HepG2 (cell line): ENCODE measurements around the gene ESAM. TPM values are rescaled to one million over a fixed set of nuclear protein-coding genes. Genes with fewer than 3 reads are reported as not detected.

ENCODE experiments used
- ATAC-seq: fragments of 200-7000 bp; cut with Tn5 transposase; 3 replicates; pipeline ENCODE4 v1.9.1; 2020; ENCODE audit warnings: mild to moderate bottlenecking, moderate library complexity
- BruUV-seq: library from RNA; stranded (reverse); fragments of 400-500 nt; replicated peaks from 2 replicates; lab custom pipeline; 2021; lab: Mats Ljungman, UMichigan
- CTCF ChIA-PET: fragments of 300-600 bp; formaldehyde crosslinking; extraction: SDS; loops from one replicate; lab custom pipeline; 2021; ENCODE audit warnings: low total read pairs, inconsistent platforms, low intra/inter-chr PET ratio; lab: Yijun Ruan, JAX
- POLR2A ChIA-PET: fragments of 350-600 bp; sonication (Branson Sonifier 250); formaldehyde crosslinking; loops from one replicate; lab custom pipeline; 2020; ENCODE audit warnings: antibody characterized with exemption, inconsistent platforms; lab: Yijun Ruan, JAX
- DNase-seq: peaks from one replicate; pipeline ENCODE4 v3.0.0-alpha.2; 2015; ENCODE audit warnings: low spot score
- FAIRE-seq: peaks from 3 replicates; lab custom pipeline; 2011; peaks lifted over from hg19 to GRCh38; lab: Jason Lieb, UNC
- H2AFZ ChIP-seq: one replicate; pipeline ENCODE4 v1.6.1; 2011; ENCODE audit warnings: low read length, inconsistent platforms
- H3K27ac ChIP-seq: fragments of 300-600 bp; 3 replicates; pipeline ENCODE4 v1.8.0; 2011; ENCODE audit warnings: mixed run types, mild to moderate bottlenecking, mixed read lengths, low read length, inconsistent platforms; ENCODE audit not compliant: insufficient read depth; ENCODE audit errors: extremely low read length
- H3K27me3 ChIP-seq, 2 experiments: fragments of 200-600 bp in 1 of 2; 2 replicates in 1 of 2; 3 replicates in 1 of 2; pipeline versions ENCODE4 v1.6.0 to v1.8.0; 2011; ENCODE audit warnings: low read length in 2 of 2, mild to moderate bottlenecking in 2 of 2, moderate library complexity in 2 of 2, inconsistent platforms in 1 of 2; ENCODE audit not compliant: insufficient read depth in 2 of 2, control insufficient read depth in 1 of 2
- H3K36me3 ChIP-seq, 2 experiments: fragments of 200-600 bp in 1 of 2; replicated peaks in 1 of 2; 2 replicates in 1 of 2; 3 replicates in 1 of 2; pipeline versions ENCODE4 v1.5.1 to v1.8.0; 2011; ENCODE audit warnings: low read length in 2 of 2, inconsistent platforms in 1 of 2; ENCODE audit not compliant: insufficient read depth in 2 of 2, control insufficient read depth in 1 of 2
- H3K4me1 ChIP-seq: 2 replicates; pipeline ENCODE4 v1.5.1; 2012; ENCODE audit warnings: low read length, inconsistent platforms; ENCODE audit not compliant: insufficient read depth
- H3K4me2 ChIP-seq: 2 replicates; pipeline ENCODE4 v1.6.0; 2011; ENCODE audit warnings: low read depth, low read length, inconsistent platforms
- H3K4me3 ChIP-seq, 3 experiments: fragments of 200-600 bp in 1 of 3; sonication (generic), shearing (Covaris generic) in 1 of 3; replicated peaks in 1 of 3; 2 replicates each; pipeline ENCODE4 v1.5.1; 2011 to 2016; ENCODE audit warnings: low read length in 3 of 3, inconsistent platforms in 2 of 3, low read depth in 2 of 3, mild to moderate bottlenecking in 2 of 3, control low read depth in 1 of 3, mixed read lengths in 1 of 3; ENCODE audit not compliant: insufficient read depth in 1 of 3
- H3K79me2 ChIP-seq: one replicate; pipeline ENCODE4 v1.6.1; 2011; ENCODE audit warnings: low read length, inconsistent platforms; ENCODE audit not compliant: insufficient read depth
- H3K9ac ChIP-seq: 2 replicates; pipeline ENCODE4 v1.6.0; 2011; ENCODE audit warnings: mild to moderate bottlenecking, low read depth, low read length, inconsistent platforms; ENCODE audit not compliant: insufficient read depth
- H3K9me3 ChIP-seq: 2 replicates; pipeline ENCODE4 v1.5.1; 2012; ENCODE audit warnings: mild to moderate bottlenecking, low read length
- H4K20me1 ChIP-seq: 2 replicates; pipeline ENCODE4 v1.6.0; 2011; ENCODE audit warnings: inconsistent platforms, mild to moderate bottlenecking, low read length, moderate library complexity; ENCODE audit not compliant: insufficient read depth
- NFKB2 ChIP-seq: sonication (generic); formaldehyde crosslinking; IDR thresholded peaks from 2 replicates; pipeline ENCODE4 v1.4.0; 2020; ENCODE audit warnings: missing genetic modification reagents, borderline replicate concordance
- SATB2 ChIP-seq: sonication (generic); formaldehyde crosslinking; IDR thresholded peaks from 2 replicates; pipeline ENCODE4 v1.5.0; 2020; ENCODE audit warnings: missing genetic modification reagents
- THAP11 ChIP-seq: IDR thresholded peaks from 2 replicates; pipeline ENCODE4 v1.6.1; 2016; ENCODE audit warnings: missing biosample characterization, missing genetic modification reagents
- ZBTB42 ChIP-seq: sonication (generic); formaldehyde crosslinking; IDR thresholded peaks from 2 replicates; pipeline ENCODE4 v1.5.0; 2020; ENCODE audit warnings: mild to moderate bottlenecking, missing genetic modification reagents
- ZFP36 ChIP-seq: fragments of 150-350 bp; IDR thresholded peaks from 2 replicates; pipeline ENCODE4 v1.6.1; 2018; ENCODE audit warnings: borderline replicate concordance, low read length, low read depth; ENCODE audit not compliant: partially characterized antibody
- ZNF10 ChIP-seq: sonication (generic); formaldehyde crosslinking; IDR thresholded peaks from 2 replicates; pipeline ENCODE4 v1.4.0; 2020; ENCODE audit warnings: mild to moderate bottlenecking, low read depth, missing genetic modification reagents, borderline replicate concordance
- ZNF263 ChIP-seq: sonication (generic); formaldehyde crosslinking; IDR thresholded peaks from 2 replicates; pipeline ENCODE4 v1.4.0; 2020; ENCODE audit warnings: missing genetic modification reagents
- ZNF563 ChIP-seq: sonication (generic); formaldehyde crosslinking; IDR thresholded peaks from 2 replicates; pipeline ENCODE4 v1.8.0; 2022; ENCODE audit warnings: mild to moderate bottlenecking, moderate library complexity, missing genetic modification reagents
- ZNF597 ChIP-seq: sonication (generic); formaldehyde crosslinking; IDR thresholded peaks from 2 replicates; pipeline ENCODE4 v1.5.0; 2020; ENCODE audit warnings: missing genetic modification reagents
- ZNF709 ChIP-seq: sonication (generic); formaldehyde crosslinking; IDR thresholded peaks from 2 replicates; pipeline ENCODE4 v1.5.0; 2020; ENCODE audit warnings: mild to moderate bottlenecking, missing genetic modification reagents
- ZNF746 ChIP-seq: sonication (generic); formaldehyde crosslinking; IDR thresholded peaks from 2 replicates; pipeline ENCODE4 v1.8.0; 2022; ENCODE audit warnings: mild to moderate bottlenecking, missing genetic modification reagents
- ZNF768 ChIP-seq: sonication (generic); formaldehyde crosslinking; IDR thresholded peaks from 2 replicates; pipeline ENCODE4 v1.4.0; 2020; ENCODE audit warnings: missing genetic modification reagents
- ZNF816 ChIP-seq: sonication (generic); formaldehyde crosslinking; IDR thresholded peaks from 2 replicates; pipeline ENCODE4 v1.8.0; 2022; ENCODE audit warnings: missing genetic modification reagents, mild to moderate bottlenecking, borderline replicate concordance
- WGBS: methylation state at CpG from one replicate; pipeline ENCODE4 v1.1.6; 2017; ENCODE audit warnings: low lambda C conversion rate; 5-methylcytosine and 5-hydroxymethylcytosine counted together
- in situ Hi-C: cut with HindIII; loops from 2 replicates; pipeline ENCODE4 v1.10.0; 2017; ENCODE audit warnings: low pct_unique_long_range_greater_than_20kb; ENCODE audit not compliant: extremely low pct_ligation_motif_present
- intact Hi-C: fragments of 100-400 bp; cut with micrococcal nuclease; formaldehyde crosslinking; loops from one replicate; pipeline ENCODE4 v1.10.0; 2022; ENCODE audit not compliant: unreplicated experiment
- polyA plus RNA-seq, 8 experiments: library from polyadenylated mRNA; depleted of rRNA in 3 of 8; stranded (reverse) in 7 of 8; unstranded in 1 of 8; fragments of >200 nt; fragmentation: Illumina TruSeq in 4 of 8; extraction: Trizol in 4 of 8; gene quantifications; 2 replicates each; pipeline versions ENCODE4 v1.2.1 to v1.2.3, GENCODE V29; 2011 to 2016; ENCODE audit warnings: low read depth in 4 of 8, missing spikeins in 1 of 8, mixed read lengths in 1 of 8; ENCODE audit not compliant: insufficient read depth in 1 of 8
- total RNA-seq, 5 experiments: library from RNA; depleted of rRNA; stranded (reverse); fragments of >200 nt; fragmentation: Illumina TruSeq; extraction: Trizol; gene quantifications; 2 replicates each; pipeline ENCODE4 v1.2.3, GENCODE V29; 2016; ENCODE audit warnings: low read depth in 1 of 5
- TF ChIP-seq, protein P1 (sequence below): sonication (generic); formaldehyde crosslinking; IDR thresholded peaks from 2 replicates; pipeline ENCODE4 v1.5.0; 2020; ENCODE audit warnings: mild to moderate bottlenecking, missing genetic modification reagents, borderline replicate concordance
- TF ChIP-seq, protein P2 (sequence below): sonication (generic); formaldehyde crosslinking; IDR thresholded peaks from 2 replicates; pipeline ENCODE4 v1.4.0; 2020; ENCODE audit warnings: missing genetic modification reagents

Gene ESAM
- total and polyA plus RNA-seq, 2 of the 13 experiments (the other 11 are each of a cell fraction or from before 2014, with no cell fraction given), result 1.2 to 6.8 TPM

DNA sequence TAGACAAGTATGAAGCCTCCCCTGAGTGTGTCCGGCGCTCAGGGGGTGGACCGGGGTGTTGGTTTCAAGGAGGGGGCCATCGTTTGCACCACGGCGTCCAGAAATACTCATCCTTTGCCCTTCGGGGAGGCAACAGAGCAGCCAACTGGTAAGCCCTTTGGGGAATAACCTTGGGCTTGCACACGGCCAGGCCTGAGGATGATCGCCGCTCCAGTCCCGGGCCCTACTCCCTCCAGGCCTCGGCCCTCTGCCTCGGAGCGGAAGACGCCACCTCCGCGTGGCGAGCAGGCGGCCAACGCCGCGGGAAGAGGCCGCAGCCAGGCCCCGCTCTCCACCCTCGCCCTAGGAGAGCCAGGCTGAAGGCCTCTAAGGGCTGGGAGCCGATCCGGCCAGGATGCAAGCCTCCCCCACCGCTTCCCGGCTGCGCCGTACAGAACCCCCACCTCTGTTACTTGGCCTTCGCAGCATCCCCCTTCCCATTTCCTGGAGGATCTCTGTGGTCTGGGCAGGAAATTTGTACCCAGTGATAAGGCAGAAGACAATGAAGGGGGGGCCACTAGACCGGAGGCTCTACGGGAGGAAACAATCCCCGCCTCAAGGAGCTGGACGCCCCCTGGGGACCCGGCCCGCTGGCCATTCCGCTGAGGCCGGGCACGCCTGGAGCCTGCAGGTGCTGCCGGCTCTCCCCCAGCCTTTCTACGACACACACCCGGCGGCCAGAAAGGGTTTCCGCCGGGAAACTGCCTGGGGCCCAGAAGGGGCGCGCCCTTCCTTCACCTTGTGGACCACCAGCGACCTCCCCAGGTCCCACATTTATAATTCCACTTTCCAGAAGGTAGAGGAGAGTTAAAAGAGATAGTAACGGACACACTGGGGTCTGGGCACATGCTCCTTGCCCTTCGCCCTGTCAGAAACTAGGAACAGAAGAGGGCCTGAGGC is 2.6 kb downstream of the ESAM start:
- no peak for FAIRE-seq
- TF ChIP-seq ZNF768 (CRISPR knock-in tag) (peak; percentile 54; the same call in 1 of the 2 replicates), NFKB2 (CRISPR knock-in tag) (peak; percentile 97), ZNF10 (CRISPR knock-in tag) (no peak), ZNF263 (CRISPR knock-in tag) (0 out of 2 replicates have a peak, but pooled peaks have one; percentile 43), ZNF597 (no peak), ZNF746 (CRISPR knock-in tag) (peak; percentile 58; the same call in 1 of the 2 replicates), ZNF816 (CRISPR knock-in tag) (peak; percentile 51; the same call in 1 of the 2 replicates), ZNF709 (CRISPR knock-in tag) (peak; percentile 62; the same call in 1 of the 2 replicates), ZNF563 (CRISPR knock-in tag) (peak; percentile 69; the same call in 1 of the 2 replicates), ZFP36 (no peak), THAP11 (CRISPR knock-in tag) (peak; percentile 27), ZBTB42 (CRISPR knock-in tag) (0 out of 2 replicates have a peak, but pooled peaks have one; percentile 71), SATB2 (CRISPR knock-in tag) (peak; percentile 89; the same call in 1 of the 2 replicates)
- TF ChIP-seq, protein P1, sequence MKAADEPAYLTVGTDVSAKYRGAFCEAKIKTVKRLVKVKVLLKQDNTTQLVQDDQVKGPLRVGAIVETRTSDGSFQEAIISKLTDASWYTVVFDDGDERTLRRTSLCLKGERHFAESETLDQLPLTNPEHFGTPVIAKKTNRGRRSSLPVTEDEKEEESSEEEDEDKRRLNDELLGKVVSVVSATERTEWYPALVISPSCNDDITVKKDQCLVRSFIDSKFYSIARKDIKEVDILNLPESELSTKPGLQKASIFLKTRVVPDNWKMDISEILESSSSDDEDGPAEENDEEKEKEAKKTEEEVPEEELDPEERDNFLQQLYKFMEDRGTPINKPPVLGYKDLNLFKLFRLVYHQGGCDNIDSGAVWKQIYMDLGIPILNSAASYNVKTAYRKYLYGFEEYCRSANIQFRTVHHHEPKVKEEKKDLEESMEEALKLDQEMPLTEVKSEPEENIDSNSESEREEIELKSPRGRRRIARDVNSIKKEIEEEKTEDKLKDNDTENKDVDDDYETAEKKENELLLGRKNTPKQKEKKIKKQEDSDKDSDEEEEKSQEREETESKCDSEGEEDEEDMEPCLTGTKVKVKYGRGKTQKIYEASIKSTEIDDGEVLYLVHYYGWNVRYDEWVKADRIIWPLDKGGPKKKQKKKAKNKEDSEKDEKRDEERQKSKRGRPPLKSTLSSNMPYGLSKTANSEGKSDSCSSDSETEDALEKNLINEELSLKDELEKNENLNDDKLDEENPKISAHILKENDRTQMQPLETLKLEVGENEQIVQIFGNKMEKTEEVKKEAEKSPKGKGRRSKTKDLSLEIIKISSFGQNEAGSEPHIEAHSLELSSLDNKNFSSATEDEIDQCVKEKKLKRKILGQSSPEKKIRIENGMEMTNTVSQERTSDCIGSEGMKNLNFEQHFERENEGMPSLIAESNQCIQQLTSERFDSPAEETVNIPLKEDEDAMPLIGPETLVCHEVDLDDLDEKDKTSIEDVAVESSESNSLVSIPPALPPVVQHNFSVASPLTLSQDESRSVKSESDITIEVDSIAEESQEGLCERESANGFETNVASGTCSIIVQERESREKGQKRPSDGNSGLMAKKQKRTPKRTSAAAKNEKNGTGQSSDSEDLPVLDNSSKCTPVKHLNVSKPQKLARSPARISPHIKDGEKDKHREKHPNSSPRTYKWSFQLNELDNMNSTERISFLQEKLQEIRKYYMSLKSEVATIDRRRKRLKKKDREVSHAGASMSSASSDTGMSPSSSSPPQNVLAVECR (CRISPR knock-in tag), result no peak
- TF ChIP-seq, protein P2, sequence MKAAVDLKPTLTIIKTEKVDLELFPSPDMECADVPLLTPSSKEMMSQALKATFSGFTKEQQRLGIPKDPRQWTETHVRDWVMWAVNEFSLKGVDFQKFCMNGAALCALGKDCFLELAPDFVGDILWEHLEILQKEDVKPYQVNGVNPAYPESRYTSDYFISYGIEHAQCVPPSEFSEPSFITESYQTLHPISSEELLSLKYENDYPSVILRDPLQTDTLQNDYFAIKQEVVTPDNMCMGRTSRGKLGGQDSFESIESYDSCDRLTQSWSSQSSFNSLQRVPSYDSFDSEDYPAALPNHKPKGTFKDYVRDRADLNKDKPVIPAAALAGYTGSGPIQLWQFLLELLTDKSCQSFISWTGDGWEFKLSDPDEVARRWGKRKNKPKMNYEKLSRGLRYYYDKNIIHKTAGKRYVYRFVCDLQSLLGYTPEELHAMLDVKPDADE (CRISPR knock-in tag), result peak; percentile 88; the same call in 1 of the 2 replicates

More for the DNA sequence above, 2.6 kb downstream of the ESAM start:
- in situ Hi-C loops, result loop anchor here (5.0 kb wide), 1 partner anchor 87 kb away; the partner anchor contains the start of genes SIAE and SPA17
- H2AFZ ChIP-seq, result no peak overlapping the region
- H3K4me1 ChIP-seq, result peaks cover 55% of the 10 kb centered on the region
- intact Hi-C loops, result loop anchor here (1.0 kb wide), 1 partner anchor 90 kb away; no protein-coding TSS in a partner anchor
- 46% methylated on average over 12 of the region's 52 CpGs for whole genome bisulfite sequencing
- H3K9me3 ChIP-seq, result no peaks in the 10 kb centered on the region
- POLR2A ChIA-PET, result interaction anchor here (0.9 to 2.5 kb wide), 8 partner anchors 9 to 176 kb away, joined by 3 to 48 read pairs (median 4); partner anchors contain the start of genes HEPACAM, MSANTD2, SIAE and SPA17
- no peaks in the 10 kb centered on the region for H3K79me2 ChIP-seq
- H4K20me1 ChIP-seq, result no peaks in the 10 kb centered on the region
- ATAC-seq, result peak; percentile 6
- H3K36me3 ChIP-seq, result no peaks in the 10 kb centered on the region
- TSS peak; percentile 73 for BruUV-seq
- no peak for DNase-seq
- H3K4me3 ChIP-seq, result peak overlapping the region; percentile 49 to 69 (median 58)
- CTCF ChIA-PET, result interaction anchor here (1.2 kb wide), 1 partner anchor 19 kb away, joined by 3 read pairs; the partner anchor contains the start of gene NRGN
- H3K27ac ChIP-seq, result no peak overlapping the region
- H3K9ac ChIP-seq, result 0 out of 2 replicates have a peak overlapping the region, but pooled peaks have one; percentile 32
- H3K4me2 ChIP-seq, result peak overlapping the region; percentile 100
- peaks cover 0 to 24% of the 10 kb centered on the region in 2 experiments; a peak in 4 of 5 replicates for H3K27me3 ChIP-seq
